HepG2 (cell line): ENCODE measurements around the gene CFAP221. TPM values are rescaled to one million over a fixed set of nuclear protein-coding genes. Genes with fewer than 3 reads are reported as not detected.
A peak's percentile ranks its signal among the peaks of the same experiment; 100 is the strongest.

Experiments
- ATAC-seq: fragments of 200-7000 bp; cut with Tn5 transposase; 3 replicates; pipeline ENCODE4 v1.9.1; 2020; ENCODE audit warnings: mild to moderate bottlenecking, moderate library complexity
- BruUV-seq: library from RNA; stranded (reverse); fragments of 400-500 nt; replicated peaks from 2 replicates; lab custom pipeline; 2021; lab: Mats Ljungman, UMichigan
- CTCF ChIA-PET: fragments of 300-600 bp; formaldehyde crosslinking; extraction: SDS; loops from one replicate; lab custom pipeline; 2021; ENCODE audit warnings: low total read pairs, inconsistent platforms, low intra/inter-chr PET ratio; lab: Yijun Ruan, JAX
- POLR2A ChIA-PET: fragments of 350-600 bp; sonication (Branson Sonifier 250); formaldehyde crosslinking; loops from one replicate; lab custom pipeline; 2020; ENCODE audit warnings: antibody characterized with exemption, inconsistent platforms; lab: Yijun Ruan, JAX
- DNase-seq: peaks from one replicate; pipeline ENCODE4 v3.0.0-alpha.2; 2015; ENCODE audit warnings: low spot score
- FAIRE-seq: peaks from 3 replicates; lab custom pipeline; 2011; peaks lifted over from hg19 to GRCh38; lab: Jason Lieb, UNC
- H2AFZ ChIP-seq: one replicate; pipeline ENCODE4 v1.6.1; 2011; ENCODE audit warnings: low read length, inconsistent platforms
- H3K27ac ChIP-seq: fragments of 300-600 bp; 3 replicates; pipeline ENCODE4 v1.8.0; 2011; ENCODE audit warnings: mixed run types, mild to moderate bottlenecking, mixed read lengths, low read length, inconsistent platforms; ENCODE audit not compliant: insufficient read depth; ENCODE audit errors: extremely low read length
- H3K27me3 ChIP-seq, 2 experiments: fragments of 200-600 bp in 1 of 2; 2 replicates in 1 of 2; 3 replicates in 1 of 2; pipeline versions ENCODE4 v1.6.0 to v1.8.0; 2011; ENCODE audit warnings: low read length in 2 of 2, mild to moderate bottlenecking in 2 of 2, moderate library complexity in 2 of 2, inconsistent platforms in 1 of 2; ENCODE audit not compliant: insufficient read depth in 2 of 2, control insufficient read depth in 1 of 2
- H3K36me3 ChIP-seq, 2 experiments: fragments of 200-600 bp in 1 of 2; replicated peaks in 1 of 2; 2 replicates in 1 of 2; 3 replicates in 1 of 2; pipeline versions ENCODE4 v1.5.1 to v1.8.0; 2011; ENCODE audit warnings: low read length in 2 of 2, inconsistent platforms in 1 of 2; ENCODE audit not compliant: insufficient read depth in 2 of 2, control insufficient read depth in 1 of 2
- H3K4me1 ChIP-seq: 2 replicates; pipeline ENCODE4 v1.5.1; 2012; ENCODE audit warnings: low read length, inconsistent platforms; ENCODE audit not compliant: insufficient read depth
- H3K4me2 ChIP-seq: 2 replicates; pipeline ENCODE4 v1.6.0; 2011; ENCODE audit warnings: low read depth, low read length, inconsistent platforms
- H3K4me3 ChIP-seq, 3 experiments: fragments of 200-600 bp in 1 of 3; sonication (generic), shearing (Covaris generic) in 1 of 3; replicated peaks in 1 of 3; 2 replicates each; pipeline ENCODE4 v1.5.1; 2011 to 2016; ENCODE audit warnings: low read length in 3 of 3, inconsistent platforms in 2 of 3, low read depth in 2 of 3, mild to moderate bottlenecking in 2 of 3, control low read depth in 1 of 3, mixed read lengths in 1 of 3; ENCODE audit not compliant: insufficient read depth in 1 of 3
- H3K79me2 ChIP-seq: one replicate; pipeline ENCODE4 v1.6.1; 2011; ENCODE audit warnings: low read length, inconsistent platforms; ENCODE audit not compliant: insufficient read depth
- H3K9ac ChIP-seq: 2 replicates; pipeline ENCODE4 v1.6.0; 2011; ENCODE audit warnings: mild to moderate bottlenecking, low read depth, low read length, inconsistent platforms; ENCODE audit not compliant: insufficient read depth
- H3K9me3 ChIP-seq: 2 replicates; pipeline ENCODE4 v1.5.1; 2012; ENCODE audit warnings: mild to moderate bottlenecking, low read length
- H4K20me1 ChIP-seq: 2 replicates; pipeline ENCODE4 v1.6.0; 2011; ENCODE audit warnings: inconsistent platforms, mild to moderate bottlenecking, low read length, moderate library complexity; ENCODE audit not compliant: insufficient read depth
- DNMT3B ChIP-seq: conservative IDR thresholded peaks from 2 replicates; pipeline ENCODE4 v1.6.1; 2016; ENCODE audit warnings: missing biosample characterization, control low read depth
- FOXK2 ChIP-seq: fragments of 450-650 bp; IDR thresholded peaks from 2 replicates; pipeline ENCODE4 v1.6.1; 2016
- GABPB1 ChIP-seq: IDR thresholded peaks from 2 replicates; pipeline ENCODE4 v1.6.1; 2016; ENCODE audit warnings: mild to moderate bottlenecking, missing genetic modification reagents, moderate library complexity, missing compliant biosample characterization
- KLF6 ChIP-seq: IDR thresholded peaks from 2 replicates; pipeline ENCODE4 v1.8.0; 2016; ENCODE audit warnings: missing biosample characterization, missing genetic modification reagents
- RAD21 ChIP-seq: fragments of 450-650 bp; formaldehyde crosslinking; IDR thresholded peaks from 2 replicates; pipeline ENCODE4 v1.5.0; 2020; ENCODE audit warnings: mild to moderate bottlenecking
- SETDB1 ChIP-seq: sonication (generic); formaldehyde crosslinking; IDR thresholded peaks from 2 replicates; pipeline ENCODE4 v1.5.1; 2020; ENCODE audit warnings: missing genetic modification reagents, mild to moderate bottlenecking, borderline replicate concordance
- TCF12 ChIP-seq, 2 experiments: fragments of 450-650 bp in 1 of 2; sonication (generic) in 1 of 2; formaldehyde crosslinking in 1 of 2; IDR thresholded peaks; 2 replicates each; pipeline versions ENCODE4 v1.6.1 to v1.8.0; 2017 to 2022; ENCODE audit warnings: antibody characterized with exemption in 1 of 2, mild to moderate bottlenecking in 1 of 2, missing genetic modification reagents in 1 of 2, moderate library complexity in 1 of 2
- U2AF1 ChIP-seq: fragments of 200-400 bp; formaldehyde crosslinking; optimal IDR thresholded peaks from 2 replicates; pipeline ENCODE3; 2017; ENCODE audit warnings: mild to moderate bottlenecking, low read depth, low read length
- ZHX2 ChIP-seq, 2 experiments: sonication (generic) in 1 of 2; formaldehyde crosslinking in 1 of 2; IDR thresholded peaks; 2 replicates each; pipeline versions ENCODE4 v1.6.1 to v1.9.0; 2014 to 2022; ENCODE audit warnings: antibody characterized with exemption in 1 of 2, borderline replicate concordance in 1 of 2, inconsistent platforms in 1 of 2, low read depth in 1 of 2, missing genetic modification reagents in 1 of 2
- ZMYM3 ChIP-seq: sonication (generic); formaldehyde crosslinking; IDR thresholded peaks from 2 replicates; pipeline ENCODE4 v1.5.1; 2020; ENCODE audit warnings: mild to moderate bottlenecking, missing genetic modification reagents
- ZNF720 ChIP-seq: sonication (generic); formaldehyde crosslinking; IDR thresholded peaks from 2 replicates; pipeline ENCODE4 v1.4.0; 2020; ENCODE audit warnings: missing genetic modification reagents
- ZNF761 ChIP-seq: sonication (generic); formaldehyde crosslinking; conservative IDR thresholded peaks from 2 replicates; pipeline ENCODE4 v1.4.0; 2020; ENCODE audit warnings: mild to moderate bottlenecking, missing genetic modification reagents
- WGBS: methylation state at CpG from one replicate; pipeline ENCODE4 v1.1.6; 2017; ENCODE audit warnings: low lambda C conversion rate; 5-methylcytosine and 5-hydroxymethylcytosine counted together
- in situ Hi-C: cut with HindIII; loops from 2 replicates; pipeline ENCODE4 v1.10.0; 2017; ENCODE audit warnings: low pct_unique_long_range_greater_than_20kb; ENCODE audit not compliant: extremely low pct_ligation_motif_present
- intact Hi-C: fragments of 100-400 bp; cut with micrococcal nuclease; formaldehyde crosslinking; loops from one replicate; pipeline ENCODE4 v1.10.0; 2022; ENCODE audit not compliant: unreplicated experiment
- polyA plus RNA-seq, 8 experiments: library from polyadenylated mRNA; depleted of rRNA in 3 of 8; stranded (reverse) in 7 of 8; unstranded in 1 of 8; fragments of >200 nt; fragmentation: Illumina TruSeq in 4 of 8; extraction: Trizol in 4 of 8; gene quantifications; 2 replicates each; pipeline versions ENCODE4 v1.2.1 to v1.2.3, GENCODE V29; 2011 to 2016; ENCODE audit warnings: low read depth in 4 of 8, missing spikeins in 1 of 8, mixed read lengths in 1 of 8; ENCODE audit not compliant: insufficient read depth in 1 of 8
- total RNA-seq, 5 experiments: library from RNA; depleted of rRNA; stranded (reverse); fragments of >200 nt; fragmentation: Illumina TruSeq; extraction: Trizol; gene quantifications; 2 replicates each; pipeline ENCODE4 v1.2.3, GENCODE V29; 2016; ENCODE audit warnings: low read depth in 1 of 5

The CFAP221 gene
- total and polyA plus RNA-seq, 2 of the 13 experiments (the other 11 are each of a cell fraction or from before 2014, with no cell fraction given): not detected

GRCh38 chr2:119638685-119639554 is 94.7 kb downstream of the CFAP221 start:
- CTCF ChIA-PET: interaction anchor here (1.5 kb wide), 1 partner anchor 21 kb away, joined by 4 read pairs; no protein-coding TSS in a partner anchor
- POLR2A ChIA-PET: no interaction called here
- WGBS: 20% methylated on average over 19 of the region's 19 CpGs

GRCh38 chr2:119641562-119642258 is 97.5 kb downstream of the CFAP221 start:
- in situ Hi-C loops: no loop called here
- H3K27ac ChIP-seq: no peak overlapping the region
- no peaks in the 10 kb centered on the region for H3K36me3 ChIP-seq
- H3K9ac ChIP-seq: no peak overlapping the region
- BruUV-seq: no TSS peak
- CTCF ChIA-PET: interaction anchor here (1.1 to 2.7 kb wide), 4 partner anchors 18 to 1039 kb away, joined by 3 to 39 read pairs (median 5); no protein-coding TSS in a partner anchor
- intact Hi-C loops: loop anchor here (1.0 to 5.0 kb wide), 3 partner anchors 19 to 536 kb away; no protein-coding TSS in a partner anchor
- H4K20me1 ChIP-seq: no peaks in the 10 kb centered on the region
- peaks cover 10% of the 10 kb centered on the region; the same call in 1 of the 2 replicates for H3K4me1 ChIP-seq
- H3K9me3 ChIP-seq: no peaks in the 10 kb centered on the region
- FAIRE-seq: peak; percentile 98
- ATAC-seq: peak; percentile 95
- H3K4me3 ChIP-seq: no peak overlapping the region
- H3K79me2 ChIP-seq: no peaks in the 10 kb centered on the region
- POLR2A ChIA-PET: interaction anchor here (1.4 kb wide), 1 partner anchor 37 kb away, joined by 5 read pairs; the partner anchor contains the start of gene TMEM177
- H3K4me2 ChIP-seq: no peak overlapping the region
- H3K27me3 ChIP-seq: peaks cover 2 to 36% of the 10 kb centered on the region in 2 experiments; a peak in 4 of 5 replicates
- no peak overlapping the region for H2AFZ ChIP-seq
- DNase-seq: peak; percentile 70
- 3% methylated on average over 17 of the region's 17 CpGs for WGBS
- TF ChIP-seq ZHX2 (IDR thresholded peaks at IDR 0.05; ENCODE audit: low read depth) (peak; percentile 29; the same call in 1 of the 2 replicates), ZHX2 (CRISPR knock-in tag; IDR thresholded peaks at IDR 0.05; ENCODE audit: borderline replicate concordance) (no peak), ZNF720 (CRISPR knock-in tag) (0 out of 2 replicates have a peak, but pooled peaks have one; percentile 49)

More at GRCh38 chr2:119638685-119639554, 94.7 kb downstream of the CFAP221 start:
- H3K27ac ChIP-seq: no peak overlapping the region
- H3K4me2 ChIP-seq: no peak overlapping the region
- no peaks in the 10 kb centered on the region for H3K79me2 ChIP-seq
- no peak overlapping the region; a peak in 1 of 6 replicates for H3K4me3 ChIP-seq
- no peak overlapping the region for H3K9ac ChIP-seq
- TF ChIP-seq SETDB1: no peak
- TF ChIP-seq RAD21 (CRISPR knock-in tag): no peak
- no peak for TF ChIP-seq GABPB1 (CRISPR knock-in tag)
- no peak for TF ChIP-seq ZMYM3 (CRISPR knock-in tag)
- no peak for TF ChIP-seq U2AF1
- no peak for TF ChIP-seq ZNF761 (CRISPR knock-in tag)
- no peak for TF ChIP-seq TCF12 (IDR thresholded peaks at IDR 0.05)
- TF ChIP-seq TCF12 (CRISPR knock-in tag; IDR thresholded peaks at IDR 0.05): no peak
- TF ChIP-seq DNMT3B: no peak
- TF ChIP-seq FOXK2: no peak
- no peak for TF ChIP-seq KLF6 (CRISPR knock-in tag)
- peaks cover 2 to 36% of the 10 kb centered on the region in 2 experiments; a peak in 4 of 5 replicates for H3K27me3 ChIP-seq
- H3K9me3 ChIP-seq: no peaks in the 10 kb centered on the region
- H3K36me3 ChIP-seq: no peaks in the 10 kb centered on the region
- in situ Hi-C loops: no loop called here
- FAIRE-seq: no peak
- BruUV-seq: no TSS peak
- ATAC-seq: peak; percentile 10; the same call in 2 of the 3 replicates
- peaks cover 10% of the 10 kb centered on the region; the same call in 1 of the 2 replicates for H3K4me1 ChIP-seq
- intact Hi-C loops: no loop called here
- DNase-seq: no peak
- no peak overlapping the region for H2AFZ ChIP-seq
- H4K20me1 ChIP-seq: no peaks in the 10 kb centered on the region
